HEK293 (cell line): ENCODE measurements around the gene BRINP2.

Experiments used
- EGR2 ChIP-seq: fragments of 450-650 bp; formaldehyde crosslinking; IDR thresholded peaks from 2 replicates; pipeline ENCODE4 v1.5.1; 2016; ENCODE audit warnings: low read depth, missing biosample characterization, missing genetic modification characterization
- FEZF1 ChIP-seq: fragments of 450-650 bp; formaldehyde crosslinking; IDR thresholded peaks from 2 replicates; pipeline ENCODE4 v1.5.1; 2016; ENCODE audit warnings: missing biosample characterization, missing genetic modification characterization
- GLIS2 ChIP-seq: fragments of 450-650 bp; formaldehyde crosslinking; IDR thresholded peaks from 2 replicates; pipeline ENCODE4 v1.5.1; 2016; ENCODE audit warnings: missing biosample characterization, missing genetic modification characterization
- IKZF3 ChIP-seq: fragments of 450-650 bp; IDR thresholded peaks from 2 replicates; pipeline ENCODE4 v1.5.0; 2018; ENCODE audit warnings: missing biosample characterization, mild to moderate bottlenecking, missing genetic modification characterization, moderate library complexity
- KLF8 ChIP-seq: fragments of 450-650 bp; formaldehyde crosslinking; IDR thresholded peaks from 2 replicates; pipeline ENCODE4 v1.5.1; 2016; ENCODE audit warnings: missing biosample characterization, missing genetic modification characterization
- MZF1 ChIP-seq: fragments of 450-650 bp; formaldehyde crosslinking; IDR thresholded peaks from 2 replicates; pipeline ENCODE4 v1.5.1; 2017; ENCODE audit warnings: missing biosample characterization, missing genetic modification characterization, borderline replicate concordance
- TRIM28 ChIP-seq: IDR thresholded peaks from 2 replicates; pipeline ENCODE4 v1.6.1; 2011; ENCODE audit warnings: low read length, control low read depth, borderline replicate concordance
- ZBTB21 ChIP-seq: fragments of 450-650 bp; formaldehyde crosslinking; IDR thresholded peaks from 2 replicates; pipeline ENCODE4 v1.5.1; 2017; ENCODE audit warnings: missing biosample characterization, missing genetic modification characterization
- ZNF214 ChIP-seq: fragments of 450-650 bp; formaldehyde crosslinking; IDR thresholded peaks from 2 replicates; pipeline ENCODE4 v1.5.1; 2017; ENCODE audit warnings: missing biosample characterization, mild to moderate bottlenecking, missing genetic modification characterization, borderline replicate concordance
- ZNF24 ChIP-seq: fragments of 450-650 bp; formaldehyde crosslinking; IDR thresholded peaks from 2 replicates; pipeline ENCODE4 v1.5.1; 2016; ENCODE audit warnings: missing biosample characterization, missing genetic modification characterization
- ZNF366 ChIP-seq: fragments of 450-650 bp; formaldehyde crosslinking; conservative IDR thresholded peaks from 2 replicates; pipeline ENCODE4 v1.5.1; 2016; ENCODE audit warnings: missing biosample characterization, missing genetic modification characterization
- ZNF423 ChIP-seq: fragments of 450-650 bp; formaldehyde crosslinking; IDR thresholded peaks from 2 replicates; pipeline ENCODE4 v1.5.1; 2016; ENCODE audit warnings: missing biosample characterization, missing genetic modification characterization
- ZNF585B ChIP-seq: fragments of 450-650 bp; formaldehyde crosslinking; IDR thresholded peaks from 2 replicates; pipeline ENCODE4 v1.5.1; 2016; ENCODE audit warnings: missing biosample characterization, missing genetic modification characterization
- ZNF792 ChIP-seq: fragments of 450-650 bp; formaldehyde crosslinking; IDR thresholded peaks from 2 replicates; pipeline ENCODE4 v1.5.1; 2016; ENCODE audit warnings: missing biosample characterization, missing genetic modification characterization
- TF ChIP-seq, protein P1 (sequence below): fragments of 450-650 bp; formaldehyde crosslinking; IDR thresholded peaks from 2 replicates; pipeline ENCODE4 v1.5.1; 2016; ENCODE audit warnings: missing biosample characterization, missing genetic modification characterization
- TF ChIP-seq, protein P2 (sequence below): fragments of 450-650 bp; formaldehyde crosslinking; IDR thresholded peaks from 2 replicates; pipeline ENCODE4 v1.5.1; 2017; ENCODE audit warnings: missing biosample characterization, missing genetic modification characterization
- TF ChIP-seq, protein P3 (sequence below): fragments of 450-650 bp; formaldehyde crosslinking; IDR thresholded peaks from 2 replicates; pipeline ENCODE4 v1.5.0; 2017; ENCODE audit warnings: missing biosample characterization, missing genetic modification characterization, borderline replicate concordance
- TF ChIP-seq, protein P4 (sequence below): fragments of 450-650 bp; formaldehyde crosslinking; IDR thresholded peaks from 2 replicates; pipeline ENCODE4 v1.5.1; 2016; ENCODE audit warnings: missing biosample characterization, missing genetic modification characterization
- TF ChIP-seq, protein P5 (sequence below): fragments of 450-650 bp; formaldehyde crosslinking; IDR thresholded peaks from 2 replicates; pipeline ENCODE4 v1.5.1; 2016; ENCODE audit warnings: missing biosample characterization, missing genetic modification characterization
- TF ChIP-seq, protein P6 (sequence below): fragments of 450-650 bp; formaldehyde crosslinking; IDR thresholded peaks from 2 replicates; pipeline ENCODE4 v1.5.1; 2016; ENCODE audit warnings: missing biosample characterization, missing genetic modification characterization
- TF ChIP-seq, protein P7 (sequence below): fragments of 450-650 bp; formaldehyde crosslinking; IDR thresholded peaks from 2 replicates; pipeline ENCODE4 v1.5.1; 2016; ENCODE audit warnings: missing biosample characterization, missing genetic modification characterization
- TF ChIP-seq, protein P8 (sequence below): fragments of 450-650 bp; formaldehyde crosslinking; IDR thresholded peaks from 2 replicates; pipeline ENCODE4 v1.5.1; 2016; ENCODE audit warnings: missing biosample characterization, missing genetic modification characterization

The BRINP2 gene

DNA sequence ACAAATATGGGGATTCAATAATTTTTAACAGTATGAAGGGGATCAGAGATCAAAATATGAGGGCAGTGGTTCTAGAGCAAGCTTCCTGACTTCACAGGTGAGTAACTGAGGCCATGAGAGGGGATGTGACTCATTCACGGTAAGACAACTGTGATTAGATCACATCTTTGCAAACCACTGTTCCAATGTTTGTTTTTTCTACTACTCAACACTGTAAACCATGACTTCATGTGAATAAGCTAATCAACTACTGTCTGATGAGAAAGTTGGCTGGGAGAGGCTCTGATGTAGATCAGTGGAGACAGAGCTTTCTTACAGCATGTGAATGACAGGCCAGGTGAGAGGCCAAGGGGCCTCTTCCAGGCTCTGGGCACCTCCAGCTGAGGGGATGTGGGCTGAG, 84.7 kb downstream of the BRINP2 start (continued):
- TF ChIP-seq ZNF792 (tag by site-specific recombination) (no peak), ZNF24 (peak; percentile 78), ZBTB21 (tag by site-specific recombination) (peak; percentile 90), KLF8 (peak; percentile 89), ZNF366 (tag by site-specific recombination) (peak; percentile 90), GLIS2 (peak; percentile 44; the same call in 1 of the 2 replicates), EGR2 (tag by site-specific recombination) (no peak), ZNF214 (no peak), TRIM28 (no peak; the same call in 1 of the 2 replicates), MZF1 (tag by site-specific recombination) (peak; percentile 89; the same call in 1 of the 2 replicates), ZNF585B (tag by site-specific recombination) (no peak), IKZF3 (tag by site-specific recombination) (peak; percentile 10; the same call in 1 of the 2 replicates), ZNF423 (tag by site-specific recombination) (no peak), FEZF1 (tag by site-specific recombination) (peak; percentile 86)
- TF ChIP-seq, protein P1, sequence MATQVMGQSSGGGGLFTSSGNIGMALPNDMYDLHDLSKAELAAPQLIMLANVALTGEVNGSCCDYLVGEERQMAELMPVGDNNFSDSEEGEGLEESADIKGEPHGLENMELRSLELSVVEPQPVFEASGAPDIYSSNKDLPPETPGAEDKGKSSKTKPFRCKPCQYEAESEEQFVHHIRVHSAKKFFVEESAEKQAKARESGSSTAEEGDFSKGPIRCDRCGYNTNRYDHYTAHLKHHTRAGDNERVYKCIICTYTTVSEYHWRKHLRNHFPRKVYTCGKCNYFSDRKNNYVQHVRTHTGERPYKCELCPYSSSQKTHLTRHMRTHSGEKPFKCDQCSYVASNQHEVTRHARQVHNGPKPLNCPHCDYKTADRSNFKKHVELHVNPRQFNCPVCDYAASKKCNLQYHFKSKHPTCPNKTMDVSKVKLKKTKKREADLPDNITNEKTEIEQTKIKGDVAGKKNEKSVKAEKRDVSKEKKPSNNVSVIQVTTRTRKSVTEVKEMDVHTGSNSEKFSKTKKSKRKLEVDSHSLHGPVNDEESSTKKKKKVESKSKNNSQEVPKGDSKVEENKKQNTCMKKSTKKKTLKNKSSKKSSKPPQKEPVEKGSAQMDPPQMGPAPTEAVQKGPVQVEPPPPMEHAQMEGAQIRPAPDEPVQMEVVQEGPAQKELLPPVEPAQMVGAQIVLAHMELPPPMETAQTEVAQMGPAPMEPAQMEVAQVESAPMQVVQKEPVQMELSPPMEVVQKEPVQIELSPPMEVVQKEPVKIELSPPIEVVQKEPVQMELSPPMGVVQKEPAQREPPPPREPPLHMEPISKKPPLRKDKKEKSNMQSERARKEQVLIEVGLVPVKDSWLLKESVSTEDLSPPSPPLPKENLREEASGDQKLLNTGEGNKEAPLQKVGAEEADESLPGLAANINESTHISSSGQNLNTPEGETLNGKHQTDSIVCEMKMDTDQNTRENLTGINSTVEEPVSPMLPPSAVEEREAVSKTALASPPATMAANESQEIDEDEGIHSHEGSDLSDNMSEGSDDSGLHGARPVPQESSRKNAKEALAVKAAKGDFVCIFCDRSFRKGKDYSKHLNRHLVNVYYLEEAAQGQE (tag by site-specific recombination) = no peak
- TF ChIP-seq, protein P2, sequence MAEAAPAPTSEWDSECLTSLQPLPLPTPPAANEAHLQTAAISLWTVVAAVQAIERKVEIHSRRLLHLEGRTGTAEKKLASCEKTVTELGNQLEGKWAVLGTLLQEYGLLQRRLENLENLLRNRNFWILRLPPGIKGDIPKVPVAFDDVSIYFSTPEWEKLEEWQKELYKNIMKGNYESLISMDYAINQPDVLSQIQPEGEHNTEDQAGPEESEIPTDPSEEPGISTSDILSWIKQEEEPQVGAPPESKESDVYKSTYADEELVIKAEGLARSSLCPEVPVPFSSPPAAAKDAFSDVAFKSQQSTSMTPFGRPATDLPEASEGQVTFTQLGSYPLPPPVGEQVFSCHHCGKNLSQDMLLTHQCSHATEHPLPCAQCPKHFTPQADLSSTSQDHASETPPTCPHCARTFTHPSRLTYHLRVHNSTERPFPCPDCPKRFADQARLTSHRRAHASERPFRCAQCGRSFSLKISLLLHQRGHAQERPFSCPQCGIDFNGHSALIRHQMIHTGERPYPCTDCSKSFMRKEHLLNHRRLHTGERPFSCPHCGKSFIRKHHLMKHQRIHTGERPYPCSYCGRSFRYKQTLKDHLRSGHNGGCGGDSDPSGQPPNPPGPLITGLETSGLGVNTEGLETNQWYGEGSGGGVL (tag by site-specific recombination) = peak; percentile 51; the same call in 1 of the 2 replicates
- TF ChIP-seq, protein P3, sequence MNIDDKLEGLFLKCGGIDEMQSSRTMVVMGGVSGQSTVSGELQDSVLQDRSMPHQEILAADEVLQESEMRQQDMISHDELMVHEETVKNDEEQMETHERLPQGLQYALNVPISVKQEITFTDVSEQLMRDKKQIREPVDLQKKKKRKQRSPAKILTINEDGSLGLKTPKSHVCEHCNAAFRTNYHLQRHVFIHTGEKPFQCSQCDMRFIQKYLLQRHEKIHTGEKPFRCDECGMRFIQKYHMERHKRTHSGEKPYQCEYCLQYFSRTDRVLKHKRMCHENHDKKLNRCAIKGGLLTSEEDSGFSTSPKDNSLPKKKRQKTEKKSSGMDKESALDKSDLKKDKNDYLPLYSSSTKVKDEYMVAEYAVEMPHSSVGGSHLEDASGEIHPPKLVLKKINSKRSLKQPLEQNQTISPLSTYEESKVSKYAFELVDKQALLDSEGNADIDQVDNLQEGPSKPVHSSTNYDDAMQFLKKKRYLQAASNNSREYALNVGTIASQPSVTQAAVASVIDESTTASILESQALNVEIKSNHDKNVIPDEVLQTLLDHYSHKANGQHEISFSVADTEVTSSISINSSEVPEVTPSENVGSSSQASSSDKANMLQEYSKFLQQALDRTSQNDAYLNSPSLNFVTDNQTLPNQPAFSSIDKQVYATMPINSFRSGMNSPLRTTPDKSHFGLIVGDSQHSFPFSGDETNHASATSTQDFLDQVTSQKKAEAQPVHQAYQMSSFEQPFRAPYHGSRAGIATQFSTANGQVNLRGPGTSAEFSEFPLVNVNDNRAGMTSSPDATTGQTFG = no peak
- TF ChIP-seq, protein P4, sequence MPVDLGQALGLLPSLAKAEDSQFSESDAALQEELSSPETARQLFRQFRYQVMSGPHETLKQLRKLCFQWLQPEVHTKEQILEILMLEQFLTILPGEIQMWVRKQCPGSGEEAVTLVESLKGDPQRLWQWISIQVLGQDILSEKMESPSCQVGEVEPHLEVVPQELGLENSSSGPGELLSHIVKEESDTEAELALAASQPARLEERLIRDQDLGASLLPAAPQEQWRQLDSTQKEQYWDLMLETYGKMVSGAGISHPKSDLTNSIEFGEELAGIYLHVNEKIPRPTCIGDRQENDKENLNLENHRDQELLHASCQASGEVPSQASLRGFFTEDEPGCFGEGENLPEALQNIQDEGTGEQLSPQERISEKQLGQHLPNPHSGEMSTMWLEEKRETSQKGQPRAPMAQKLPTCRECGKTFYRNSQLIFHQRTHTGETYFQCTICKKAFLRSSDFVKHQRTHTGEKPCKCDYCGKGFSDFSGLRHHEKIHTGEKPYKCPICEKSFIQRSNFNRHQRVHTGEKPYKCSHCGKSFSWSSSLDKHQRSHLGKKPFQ (tag by site-specific recombination) = no peak
- TF ChIP-seq, protein P5, sequence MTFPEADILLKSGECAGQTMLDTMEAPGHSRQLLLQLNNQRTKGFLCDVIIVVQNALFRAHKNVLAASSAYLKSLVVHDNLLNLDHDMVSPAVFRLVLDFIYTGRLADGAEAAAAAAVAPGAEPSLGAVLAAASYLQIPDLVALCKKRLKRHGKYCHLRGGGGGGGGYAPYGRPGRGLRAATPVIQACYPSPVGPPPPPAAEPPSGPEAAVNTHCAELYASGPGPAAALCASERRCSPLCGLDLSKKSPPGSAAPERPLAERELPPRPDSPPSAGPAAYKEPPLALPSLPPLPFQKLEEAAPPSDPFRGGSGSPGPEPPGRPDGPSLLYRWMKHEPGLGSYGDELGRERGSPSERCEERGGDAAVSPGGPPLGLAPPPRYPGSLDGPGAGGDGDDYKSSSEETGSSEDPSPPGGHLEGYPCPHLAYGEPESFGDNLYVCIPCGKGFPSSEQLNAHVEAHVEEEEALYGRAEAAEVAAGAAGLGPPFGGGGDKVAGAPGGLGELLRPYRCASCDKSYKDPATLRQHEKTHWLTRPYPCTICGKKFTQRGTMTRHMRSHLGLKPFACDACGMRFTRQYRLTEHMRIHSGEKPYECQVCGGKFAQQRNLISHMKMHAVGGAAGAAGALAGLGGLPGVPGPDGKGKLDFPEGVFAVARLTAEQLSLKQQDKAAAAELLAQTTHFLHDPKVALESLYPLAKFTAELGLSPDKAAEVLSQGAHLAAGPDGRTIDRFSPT (tag by site-specific recombination) = peak; percentile 69
- TF ChIP-seq, protein P6, sequence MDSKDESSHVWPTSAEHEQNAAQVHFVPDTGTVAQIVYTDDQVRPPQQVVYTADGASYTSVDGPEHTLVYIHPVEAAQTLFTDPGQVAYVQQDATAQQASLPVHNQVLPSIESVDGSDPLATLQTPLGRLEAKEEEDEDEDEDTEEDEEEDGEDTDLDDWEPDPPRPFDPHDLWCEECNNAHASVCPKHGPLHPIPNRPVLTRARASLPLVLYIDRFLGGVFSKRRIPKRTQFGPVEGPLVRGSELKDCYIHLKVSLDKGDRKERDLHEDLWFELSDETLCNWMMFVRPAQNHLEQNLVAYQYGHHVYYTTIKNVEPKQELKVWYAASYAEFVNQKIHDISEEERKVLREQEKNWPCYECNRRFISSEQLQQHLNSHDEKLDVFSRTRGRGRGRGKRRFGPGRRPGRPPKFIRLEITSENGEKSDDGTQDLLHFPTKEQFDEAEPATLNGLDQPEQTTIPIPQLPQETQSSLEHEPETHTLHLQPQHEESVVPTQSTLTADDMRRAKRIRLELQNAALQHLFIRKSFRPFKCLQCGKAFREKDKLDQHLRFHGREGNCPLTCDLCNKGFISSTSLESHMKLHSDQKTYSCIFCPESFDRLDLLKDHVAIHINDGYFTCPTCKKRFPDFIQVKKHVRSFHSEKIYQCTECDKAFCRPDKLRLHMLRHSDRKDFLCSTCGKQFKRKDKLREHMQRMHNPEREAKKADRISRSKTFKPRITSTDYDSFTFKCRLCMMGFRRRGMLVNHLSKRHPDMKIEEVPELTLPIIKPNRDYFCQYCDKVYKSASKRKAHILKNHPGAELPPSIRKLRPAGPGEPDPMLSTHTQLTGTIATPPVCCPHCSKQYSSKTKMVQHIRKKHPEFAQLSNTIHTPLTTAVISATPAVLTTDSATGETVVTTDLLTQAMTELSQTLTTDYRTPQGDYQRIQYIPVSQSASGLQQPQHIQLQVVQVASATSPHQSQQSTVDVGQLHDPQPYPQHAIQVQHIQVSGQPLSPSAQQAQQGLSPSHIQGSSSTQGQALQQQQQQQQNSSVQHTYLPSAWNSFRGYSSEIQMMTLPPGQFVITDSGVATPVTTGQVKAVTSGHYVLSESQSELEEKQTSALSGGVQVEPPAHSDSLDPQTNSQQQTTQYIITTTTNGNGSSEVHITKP (tag by site-specific recombination) = peak; percentile 21; the same call in 1 of the 2 replicates
- TF ChIP-seq, protein P7, sequence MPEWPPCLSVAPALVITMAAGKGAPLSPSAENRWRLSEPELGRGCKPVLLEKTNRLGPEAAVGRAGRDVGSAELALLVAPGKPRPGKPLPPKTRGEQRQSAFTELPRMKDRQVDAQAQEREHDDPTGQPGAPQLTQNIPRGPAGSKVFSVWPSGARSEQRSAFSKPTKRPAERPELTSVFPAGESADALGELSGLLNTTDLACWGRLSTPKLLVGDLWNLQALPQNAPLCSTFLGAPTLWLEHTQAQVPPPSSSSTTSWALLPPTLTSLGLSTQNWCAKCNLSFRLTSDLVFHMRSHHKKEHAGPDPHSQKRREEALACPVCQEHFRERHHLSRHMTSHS (tag by site-specific recombination) = no peak
- TF ChIP-seq, protein P8, sequence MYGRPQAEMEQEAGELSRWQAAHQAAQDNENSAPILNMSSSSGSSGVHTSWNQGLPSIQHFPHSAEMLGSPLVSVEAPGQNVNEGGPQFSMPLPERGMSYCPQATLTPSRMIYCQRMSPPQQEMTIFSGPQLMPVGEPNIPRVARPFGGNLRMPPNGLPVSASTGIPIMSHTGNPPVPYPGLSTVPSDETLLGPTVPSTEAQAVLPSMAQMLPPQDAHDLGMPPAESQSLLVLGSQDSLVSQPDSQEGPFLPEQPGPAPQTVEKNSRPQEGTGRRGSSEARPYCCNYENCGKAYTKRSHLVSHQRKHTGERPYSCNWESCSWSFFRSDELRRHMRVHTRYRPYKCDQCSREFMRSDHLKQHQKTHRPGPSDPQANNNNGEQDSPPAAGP (tag by site-specific recombination) = peak; percentile 87
